GM19193 (cell line): ENCODE data around the gene LAMA5.
A peak's percentile ranks its signal among the peaks of the same experiment; 100 is the strongest.

Experiments
- POLR2A ChIP-seq: IDR thresholded peaks from 4 replicates; pipeline ENCODE4 v1.6.1; 2011; ENCODE audit not compliant: insufficient read depth, insufficient read length; ENCODE audit errors: extremely low read depth

LAMA5 gene

DNA sequence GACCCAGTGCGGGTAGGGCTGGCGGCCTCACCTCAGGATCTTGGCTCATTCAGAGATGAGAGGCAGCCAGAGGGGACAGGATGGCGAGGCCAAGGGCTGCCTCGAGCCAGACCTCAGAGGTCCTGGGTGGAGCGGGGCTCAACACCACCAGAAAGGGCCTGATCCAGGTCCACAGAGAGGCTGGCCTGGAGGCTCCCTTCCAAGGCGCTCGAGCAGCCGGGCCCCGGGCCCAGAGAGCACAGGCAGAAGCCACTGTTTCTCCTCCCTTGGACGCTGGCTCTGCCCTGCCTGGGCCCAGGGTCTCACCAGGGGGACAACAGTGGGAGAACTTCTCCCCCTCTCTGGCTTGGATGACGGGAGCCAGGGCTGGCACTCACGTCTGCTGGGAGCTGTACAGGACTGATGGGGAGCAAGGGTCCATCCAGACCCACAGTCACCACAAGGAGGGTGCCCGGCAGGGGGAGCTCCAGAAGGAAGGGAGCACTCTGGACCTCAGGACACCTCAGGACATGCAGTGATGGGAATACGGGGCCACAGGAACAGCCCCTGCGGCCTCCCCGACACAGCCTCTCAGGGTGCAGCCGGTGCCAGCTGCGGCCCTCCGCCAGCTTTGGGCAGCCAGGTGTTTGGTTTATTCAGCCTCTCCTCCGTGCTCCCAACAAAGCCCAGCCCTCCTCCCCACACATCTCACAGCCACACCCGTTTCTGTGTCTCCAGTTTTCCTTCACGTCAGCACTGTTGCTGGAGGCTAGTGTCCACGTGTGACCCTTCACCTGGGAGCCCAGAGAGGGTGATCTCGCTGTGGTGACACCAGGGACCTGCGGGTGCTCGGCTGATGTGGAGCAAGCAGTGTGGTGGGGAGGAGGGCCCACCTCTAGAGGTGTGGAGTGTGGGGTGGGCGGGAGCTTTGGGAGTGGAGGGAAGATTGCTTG is 28.5 kb upstream of the LAMA5 start:
- no peak for TF ChIP-seq POLR2A

DNA sequence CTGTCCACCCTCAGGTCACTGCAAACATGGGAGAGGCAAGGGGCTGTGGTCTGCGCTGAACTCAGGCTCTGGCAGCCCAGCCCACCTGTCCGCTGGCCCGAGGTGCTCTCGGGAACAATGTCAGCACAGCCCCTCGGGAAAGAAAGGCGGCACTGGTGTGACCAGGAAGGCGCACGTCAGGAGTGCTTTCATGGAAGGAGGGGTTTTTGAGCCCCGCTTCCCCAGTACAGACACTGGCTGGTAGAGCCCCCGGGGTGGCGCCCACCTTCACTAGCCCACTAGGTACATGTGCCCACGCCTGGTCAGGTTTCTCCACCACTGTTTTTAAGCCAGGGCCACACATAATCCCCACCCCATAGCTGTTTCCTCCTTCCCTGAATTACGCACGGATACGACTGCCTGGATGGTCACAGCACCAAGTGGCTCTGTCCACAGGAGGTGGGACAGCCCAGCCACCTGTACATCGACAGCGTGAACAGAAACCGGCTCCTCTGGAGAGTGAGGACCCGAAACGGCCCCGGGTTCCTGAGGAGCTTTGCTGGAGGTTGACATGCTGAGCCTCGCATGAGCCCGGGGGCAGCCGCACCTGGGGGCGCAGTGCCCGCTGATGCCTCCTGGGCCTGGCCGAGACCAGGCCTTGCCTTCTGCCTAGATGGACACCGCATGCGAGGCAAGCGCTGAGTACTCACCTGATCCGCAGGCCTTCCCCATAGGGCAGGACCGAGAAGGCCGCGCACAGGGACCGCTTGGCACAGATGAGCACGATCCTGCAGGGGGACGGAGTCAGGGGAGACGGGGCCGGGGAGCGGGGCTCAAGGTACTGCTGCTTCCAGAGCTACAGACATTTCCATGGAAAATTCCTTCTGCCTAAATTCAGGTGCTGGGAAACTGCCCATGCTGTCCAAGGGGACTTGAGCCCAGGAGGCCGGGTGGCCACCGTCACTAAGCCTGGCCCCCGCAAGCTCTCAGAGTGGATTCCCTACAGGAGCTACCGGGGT is 27.4 kb upstream of the LAMA5 start:
- no peak for TF ChIP-seq POLR2A

DNA sequence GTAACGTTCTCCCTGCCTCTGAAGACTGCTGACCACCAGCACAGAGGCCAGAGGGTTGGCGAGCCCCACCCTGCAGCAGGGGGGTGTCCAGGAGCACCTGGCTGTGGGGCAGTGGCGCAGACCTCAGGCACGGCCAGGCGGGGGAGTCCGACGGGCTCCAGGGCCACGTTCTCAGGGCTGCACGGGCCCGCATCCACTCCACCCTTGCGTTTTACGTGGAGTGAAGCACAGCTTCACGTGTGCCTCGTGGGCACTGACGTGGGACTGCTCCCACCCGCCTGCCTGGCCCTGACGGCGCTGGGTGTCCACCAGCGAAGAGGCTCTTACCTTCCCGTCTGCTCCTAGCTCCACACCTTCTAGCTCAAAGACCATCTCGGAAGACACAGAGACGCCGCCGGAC is 26.7 kb upstream of the LAMA5 start:
- no peak for TF ChIP-seq POLR2A

DNA sequence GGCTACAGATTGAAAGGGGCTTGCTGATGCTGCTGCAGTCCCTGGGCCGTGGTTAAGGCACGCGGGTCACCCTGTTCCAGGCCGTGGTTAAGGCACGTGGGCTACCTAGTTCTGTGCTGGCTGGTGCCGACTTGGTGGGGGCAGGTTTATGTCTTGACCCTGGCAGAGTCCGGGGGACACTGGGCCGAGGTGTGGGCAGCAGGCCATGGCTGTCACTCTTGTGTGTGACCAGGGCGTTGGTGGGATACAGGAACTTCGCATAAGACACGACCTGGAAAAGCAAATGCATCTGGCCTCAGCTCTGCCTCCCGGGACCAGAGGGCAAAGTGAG is 26.2 kb upstream of the LAMA5 start:
- TF ChIP-seq POLR2A: peak; percentile 1

DNA sequence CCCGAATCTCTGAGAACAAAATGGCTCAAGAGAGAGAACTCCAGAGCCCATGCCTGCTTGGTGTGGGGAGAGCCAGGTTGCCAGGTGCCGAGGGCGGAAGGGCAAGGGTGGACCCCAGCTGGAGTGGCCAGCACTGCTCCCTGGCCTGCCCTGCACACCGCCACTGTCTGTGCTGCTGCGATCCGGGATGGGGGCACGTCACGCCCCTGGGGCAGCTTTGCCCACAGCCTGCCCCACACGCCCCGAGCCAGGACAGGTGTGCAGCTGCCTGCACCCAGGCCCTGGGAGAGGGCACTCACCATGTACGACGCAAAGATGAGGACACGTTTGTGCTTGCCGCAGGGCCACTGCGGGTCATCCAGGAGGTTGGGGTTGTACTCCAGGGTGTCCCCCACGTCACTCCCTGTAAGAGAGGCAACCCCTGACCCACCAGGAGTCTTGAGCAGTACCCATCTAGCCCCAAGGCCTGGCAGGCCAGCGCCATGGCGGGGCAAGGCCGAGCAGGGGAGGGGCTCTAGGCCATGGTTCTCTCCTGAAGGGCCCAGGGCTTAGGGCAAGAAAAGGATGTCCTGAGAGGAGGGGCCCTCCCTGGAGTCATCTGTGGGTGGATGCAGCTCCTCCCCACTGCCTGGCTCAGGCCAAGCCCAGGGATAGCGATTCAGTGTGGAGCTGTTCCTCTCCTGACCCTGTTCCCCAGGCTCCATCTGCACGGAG is 25.7 kb upstream of the LAMA5 start:
- TF ChIP-seq POLR2A: peak; percentile 21

DNA sequence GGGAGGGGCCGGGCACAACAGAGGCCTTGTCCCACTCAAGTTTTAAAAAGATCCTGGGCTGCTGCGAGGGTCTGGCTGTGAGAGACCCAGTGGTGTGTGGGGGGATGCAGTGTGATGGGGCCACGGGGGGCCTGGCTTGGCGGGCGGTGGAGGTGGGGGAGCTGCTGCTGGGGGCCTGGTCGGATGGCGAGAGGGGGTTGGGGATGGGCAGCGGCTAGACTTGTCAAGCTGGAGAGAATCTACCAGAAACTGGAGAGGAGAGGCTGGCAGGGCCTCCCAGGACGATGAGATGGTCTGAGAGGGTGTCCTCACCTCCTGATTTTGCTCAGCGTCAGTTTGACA is 24.9 kb upstream of the LAMA5 start:
- no peak for TF ChIP-seq POLR2A

DNA sequence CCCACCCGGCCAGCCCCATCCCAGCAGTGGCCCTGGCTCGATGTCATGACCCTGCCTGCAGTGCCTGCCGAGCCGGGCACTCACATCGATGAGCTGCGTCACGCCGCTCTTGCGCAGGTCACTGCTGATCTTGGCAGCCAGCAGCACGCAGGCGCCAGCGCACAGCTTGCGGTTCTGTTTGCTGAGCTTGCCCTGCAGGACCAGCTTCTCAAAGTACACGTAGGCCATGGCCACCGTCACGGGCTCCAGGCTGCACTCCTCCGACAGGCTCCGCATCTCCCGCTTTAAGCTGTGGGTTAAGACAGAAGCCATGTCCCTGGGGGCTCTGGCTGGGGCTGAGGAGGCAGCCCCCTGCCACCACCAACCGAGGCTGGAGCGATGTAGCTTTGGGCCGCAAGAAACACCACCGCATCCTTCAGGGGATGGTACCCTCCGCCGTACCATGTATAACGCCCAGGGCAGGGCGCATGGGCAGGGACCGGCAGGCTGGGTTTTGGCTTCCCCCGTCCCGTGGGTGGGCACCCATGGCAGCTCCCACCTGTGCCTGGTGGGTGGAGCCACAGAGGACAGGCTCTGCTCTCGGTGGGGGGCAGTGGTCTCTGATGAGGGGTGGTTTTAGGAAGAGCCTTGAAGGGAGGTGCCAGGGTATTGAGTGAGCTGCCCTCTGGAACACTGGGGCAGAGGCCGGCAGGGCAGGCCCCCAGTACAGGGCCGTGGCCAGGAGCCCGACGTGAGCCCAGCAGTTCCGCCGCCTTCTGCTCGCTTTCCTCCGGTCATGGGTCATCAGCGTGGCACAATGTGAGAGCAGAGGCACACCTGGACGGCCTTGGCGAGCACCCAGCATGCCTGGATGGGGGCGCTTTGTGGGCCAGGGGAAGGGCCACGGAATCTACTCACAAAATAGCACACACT is 24.3 kb upstream of the LAMA5 start:
- TF ChIP-seq POLR2A: no peak

DNA sequence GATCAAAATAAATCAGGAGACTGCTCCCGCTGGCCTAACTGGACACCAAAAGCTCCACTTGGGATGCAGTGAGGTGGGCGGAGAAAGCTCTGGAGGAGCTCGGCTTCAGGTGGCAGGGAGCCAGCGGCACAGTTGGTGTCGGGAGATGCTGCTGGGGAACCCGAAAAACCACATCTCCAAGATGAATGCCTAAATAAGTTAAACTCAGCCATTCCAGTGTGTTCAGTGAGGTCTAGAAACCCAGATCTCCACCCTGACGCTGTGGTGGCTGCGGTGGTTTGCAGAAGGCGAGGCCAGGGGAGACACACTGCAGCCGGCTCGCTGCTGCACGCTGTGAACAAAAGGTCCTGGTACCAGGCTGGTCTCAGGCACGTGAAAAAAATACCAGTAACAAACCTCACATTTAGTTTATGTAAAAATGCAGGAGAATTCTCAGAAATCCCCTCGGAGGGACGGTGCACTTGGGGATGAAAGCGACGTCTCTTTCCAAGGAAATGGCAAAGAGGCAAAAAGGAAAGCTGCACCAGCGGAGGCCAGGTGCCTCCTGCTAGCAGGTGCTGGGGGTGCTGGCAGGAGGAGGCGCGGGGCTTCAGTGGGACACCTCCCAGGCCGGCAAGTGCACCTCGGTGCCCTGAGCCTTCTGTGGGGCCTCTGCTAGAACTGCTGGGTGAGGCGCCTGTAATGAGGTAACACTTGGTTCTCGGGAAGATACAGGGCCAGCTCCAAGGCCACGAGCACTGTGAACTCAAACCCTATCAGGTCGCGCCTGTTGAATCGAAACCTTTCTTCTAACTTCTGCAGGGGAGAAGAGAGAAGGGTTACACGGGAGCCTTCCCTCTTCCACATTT is 23.4 kb upstream of the LAMA5 start:
- TF ChIP-seq POLR2A: no peak

DNA sequence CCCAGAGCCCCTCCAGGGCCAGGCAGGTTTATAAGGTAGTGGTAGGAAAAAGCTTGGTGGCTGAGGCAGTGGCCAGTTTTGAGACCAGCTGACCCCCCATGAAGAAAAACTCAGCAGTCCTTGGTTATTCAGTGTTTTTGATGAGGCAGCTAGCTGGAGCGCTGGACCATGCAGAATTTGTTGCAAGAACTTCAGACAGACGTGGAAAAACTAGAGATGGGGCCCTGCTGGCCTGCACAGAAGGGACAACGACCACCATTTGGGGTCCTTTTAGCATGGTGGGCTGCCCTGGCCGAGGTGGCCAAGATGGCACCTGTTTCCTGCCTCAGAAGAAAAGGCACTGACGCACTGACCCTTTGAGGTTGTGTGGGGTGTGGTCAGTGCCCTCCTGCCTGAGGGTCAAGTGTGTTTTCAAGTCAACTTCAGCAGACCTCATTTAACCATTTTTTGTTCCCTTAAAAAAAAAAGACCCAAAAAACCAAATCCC is 22.5 kb upstream of the LAMA5 start:
- TF ChIP-seq POLR2A: no peak

DNA sequence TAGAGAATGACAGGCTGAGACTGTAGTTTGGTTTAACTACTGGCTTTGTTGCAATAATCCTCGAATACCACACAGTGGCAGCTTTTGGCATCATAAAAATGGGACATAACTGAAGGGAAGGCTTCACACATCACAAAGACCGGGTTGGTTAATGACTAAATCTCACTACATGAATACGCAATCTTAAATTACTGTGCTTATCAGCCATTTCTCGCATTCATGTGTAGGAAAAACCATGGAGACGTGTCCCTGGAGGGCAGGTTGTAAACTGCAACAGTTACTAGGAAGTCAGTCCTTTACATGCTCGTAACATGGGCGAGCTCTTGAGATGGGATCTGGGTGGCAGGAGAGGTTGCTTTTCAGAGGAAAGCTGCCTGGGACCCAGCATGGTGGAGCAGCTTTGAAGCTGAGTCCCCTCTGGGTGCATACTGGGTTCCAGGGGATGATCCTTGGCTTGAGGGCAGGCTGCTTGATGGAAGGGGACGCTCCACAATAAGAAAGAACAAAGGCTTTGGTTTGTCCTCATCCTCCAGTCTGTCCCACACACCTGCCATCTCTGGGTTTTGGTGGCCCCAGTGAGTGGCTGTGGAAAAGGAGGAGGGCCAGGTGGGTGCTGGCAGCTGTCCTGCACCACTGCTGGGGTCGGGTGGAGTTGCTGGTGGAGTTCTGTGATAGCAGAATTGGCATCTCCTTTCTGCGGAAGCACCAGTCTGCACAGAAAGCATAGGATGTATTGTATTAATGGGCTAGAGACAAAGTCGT is 21.9 kb upstream of the LAMA5 start:
- TF ChIP-seq POLR2A: peak; percentile 28

DNA sequence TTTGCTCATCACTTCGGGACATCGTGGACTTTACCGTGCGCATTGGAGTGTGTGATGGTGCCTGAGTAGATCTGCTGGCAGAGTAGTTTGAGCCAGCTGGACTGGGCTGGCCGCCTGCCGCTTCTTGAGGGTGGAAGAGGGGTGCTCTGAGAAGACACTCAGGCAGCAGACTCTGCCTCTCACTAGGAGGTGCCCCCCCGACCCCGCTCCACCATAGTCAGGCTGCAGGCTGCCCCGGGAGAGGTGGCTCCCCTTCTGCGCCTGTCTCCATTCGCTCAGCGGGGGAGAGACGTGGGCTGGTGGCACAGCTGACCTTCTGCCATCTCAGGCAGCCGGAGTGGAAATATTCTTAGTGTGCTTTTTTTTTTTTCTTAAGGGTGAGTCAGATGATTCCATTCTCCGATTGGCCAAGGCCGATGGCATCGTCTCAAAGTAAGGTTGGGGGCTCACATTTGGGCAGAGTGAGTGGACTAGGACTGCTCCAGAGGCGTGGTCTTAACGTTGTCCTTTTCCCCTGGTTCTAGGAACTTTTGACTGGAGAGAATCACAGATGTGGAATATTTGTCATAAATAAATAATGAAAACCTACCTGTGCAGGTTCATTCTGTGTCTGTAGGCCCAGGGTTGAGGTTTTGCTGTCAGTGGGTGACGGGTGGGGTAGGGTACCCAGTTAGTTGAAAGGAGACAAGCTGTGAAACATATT is 21.0 kb upstream of the LAMA5 start:
- no peak for TF ChIP-seq POLR2A
